GM06990 (cell line): ENCODE data around the gene OR2M4.
A peak's percentile ranks its signal among the peaks of the same experiment; 100 is the strongest.
"Not testable (repeated sequence)": the region's sequence is repeated elsewhere in the genome, so short reads cannot be mapped to it uniquely, and the experiment has no call there.

Source experiments
- DNase-seq: peaks from one replicate; pipeline ENCODE4 v3.0.0-alpha.2; 2011; ENCODE audit not compliant: insufficient read length; ENCODE audit errors: extremely low read depth
- H3K27me3 ChIP-seq: replicated peaks from 2 replicates; pipeline ENCODE4 v1.6.0; 2011; ENCODE audit warnings: low read length; ENCODE audit not compliant: control insufficient read depth, insufficient read depth
- H3K36me3 ChIP-seq: 2 replicates; pipeline ENCODE4 v1.5.1; 2011; ENCODE audit warnings: low read length; ENCODE audit not compliant: control insufficient read depth, insufficient read depth
- H3K4me3 ChIP-seq: replicated peaks from 2 replicates; pipeline ENCODE4 v1.5.1; 2011; ENCODE audit warnings: low read depth, mild to moderate bottlenecking, control low read depth, low read length
- CTCF ChIP-seq: IDR thresholded peaks from 2 replicates; pipeline ENCODE4 v1.5.1; 2011; ENCODE audit warnings: low read length, control low read depth, mild to moderate bottlenecking, inconsistent platforms; ENCODE audit not compliant: insufficient read depth, poor library complexity, severe bottlenecking

The OR2M4 gene

DNA sequence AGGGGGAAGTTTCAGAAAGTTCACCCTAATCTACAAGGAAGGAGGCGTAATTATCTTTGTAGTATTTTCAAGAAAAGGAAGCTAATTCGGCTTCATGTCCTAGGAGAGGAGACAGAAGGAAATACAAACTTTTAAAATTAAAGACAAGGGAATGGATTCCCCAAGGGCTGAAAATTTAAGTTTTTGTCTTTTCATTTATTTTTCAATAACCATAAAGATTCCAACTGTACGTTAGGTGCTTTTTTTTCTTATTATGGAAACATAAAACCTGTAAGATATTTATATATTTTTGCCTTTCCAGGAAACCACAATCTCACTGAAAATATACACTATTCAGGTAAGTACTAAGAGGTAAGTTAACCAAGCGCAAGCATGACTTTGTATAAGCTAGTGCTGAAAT, 34.3 kb upstream of the OR2M4 start, which contains the start of gene OR2M3:
Gene OR2M3, plus strand, starts transcription at position 301 of the 400 bp plus-strand sequence. CDS start 5,803 bp downstream, outside the sequence.
- Histone ChIP-seq H3K4me3 (no peak within 1 kb of the TSS), H3K36me3 (no peaks in the 10 kb centered on the region), H3K27me3 (no peaks in the 10 kb centered on the region)
- TF ChIP-seq CTCF = no peak
- DNase-seq = no peak

- no peak for DNase-seq
- H3K27me3 ChIP-seq = no peaks in the 10 kb centered on the region
- TF ChIP-seq CTCF = no peak
- H3K4me3 ChIP-seq = no peak overlapping the region
- H3K36me3 ChIP-seq = no peaks in the 10 kb centered on the region
Observed at GRCh38 chr1:248215880-248216279, 15.3 kb upstream of the OR2M4 start.

DNA sequence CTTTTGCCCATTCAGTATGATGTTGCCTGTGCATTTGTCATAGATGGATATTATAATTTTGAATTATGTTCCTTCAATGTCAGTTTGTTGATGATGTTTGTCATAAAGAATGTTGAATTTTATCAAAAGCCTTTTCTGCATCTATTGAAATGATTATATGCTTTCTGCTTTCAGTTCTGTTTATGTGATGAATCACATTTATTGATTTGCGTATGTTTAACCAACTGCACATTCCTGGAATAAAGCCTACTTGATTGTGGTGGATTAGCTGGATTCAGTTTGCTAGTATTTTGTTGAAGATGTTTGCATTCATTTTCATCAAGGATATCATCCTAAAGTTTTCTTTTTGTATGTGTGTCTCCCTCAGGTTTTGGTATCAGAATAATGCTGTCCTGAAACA, 5.7 kb upstream of the OR2M4 start:
- DNase-seq = no peak
- Histone ChIP-seq H3K36me3 (no peaks in the 10 kb centered on the region), H3K27me3 (no peaks in the 10 kb centered on the region), H3K4me3 (no peak overlapping the region)
- no peak for TF ChIP-seq CTCF

- TF ChIP-seq CTCF = no peak
- H3K4me3 ChIP-seq = no peak overlapping the region
- DNase-seq = no peak
- no peaks in the 10 kb centered on the region for H3K36me3 ChIP-seq
- H3K27me3 ChIP-seq = no peaks in the 10 kb centered on the region
Observed at GRCh38 chr1:248229360-248229908, 1.8 kb upstream of the OR2M4 start.

DNA sequence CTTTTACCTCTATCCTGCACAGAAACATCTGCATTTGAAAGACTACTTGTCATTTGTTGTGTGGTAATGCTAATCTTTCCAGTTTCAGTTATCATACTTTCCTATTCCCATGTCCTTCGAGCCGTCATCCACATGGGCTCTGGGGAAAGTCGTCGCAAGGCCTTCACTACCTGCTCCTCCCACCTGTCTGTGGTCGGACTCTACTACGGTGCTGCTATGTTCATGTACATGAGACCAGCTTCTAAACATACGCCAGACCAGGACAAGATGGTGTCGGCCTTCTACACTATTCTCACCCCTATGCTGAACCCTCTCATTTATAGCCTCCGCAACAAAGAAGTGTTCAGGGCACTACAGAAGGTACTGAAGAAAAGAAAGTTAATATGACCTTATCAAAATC, 8.3 kb downstream of the OR2M4 start:
- no peaks in the 10 kb centered on the region for H3K36me3 ChIP-seq
- H3K27me3 ChIP-seq = no peaks in the 10 kb centered on the region
- no peak overlapping the region for H3K4me3 ChIP-seq
- no peak for TF ChIP-seq CTCF
- DNase-seq = no peak

- Histone ChIP-seq H3K36me3 (no peaks in the 10 kb centered on the region), H3K4me3 (no peak overlapping the region), H3K27me3 (no peaks in the 10 kb centered on the region)
- DNase-seq = peak; percentile 30
- TF ChIP-seq CTCF = peak; percentile 88
Observed at GRCh38 chr1:248243204-248243603, 12.0 kb downstream of the OR2M4 start.

DNA sequence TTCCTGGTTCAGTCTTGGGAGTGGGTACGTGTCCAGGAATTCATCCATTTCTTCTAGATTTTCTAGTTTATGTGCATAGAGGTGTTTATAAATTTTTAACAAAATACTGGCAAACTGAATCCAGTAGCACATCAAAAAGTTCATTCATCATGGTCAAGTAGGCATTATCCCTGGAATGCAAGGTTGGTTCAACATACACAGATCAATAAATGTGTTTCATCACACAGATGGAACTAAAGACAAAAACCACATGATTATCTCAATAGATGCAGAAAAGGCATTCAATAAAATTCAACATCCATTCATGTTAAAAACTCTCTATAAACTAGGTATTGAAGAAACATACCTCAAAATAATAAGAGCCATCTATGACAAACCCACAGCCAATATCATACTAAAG, 28.1 kb downstream of the OR2M4 start:
- H3K27me3 ChIP-seq, H3K36me3 ChIP-seq, H3K4me3 ChIP-seq, DNase-seq: not testable (repeated sequence)
